ENCODE results near the gene PSMD13.
"Not testable (repeated sequence)": the region's sequence is repeated elsewhere in the genome, so short reads cannot be mapped to it uniquely, and the experiment has no call there.

DNA sequence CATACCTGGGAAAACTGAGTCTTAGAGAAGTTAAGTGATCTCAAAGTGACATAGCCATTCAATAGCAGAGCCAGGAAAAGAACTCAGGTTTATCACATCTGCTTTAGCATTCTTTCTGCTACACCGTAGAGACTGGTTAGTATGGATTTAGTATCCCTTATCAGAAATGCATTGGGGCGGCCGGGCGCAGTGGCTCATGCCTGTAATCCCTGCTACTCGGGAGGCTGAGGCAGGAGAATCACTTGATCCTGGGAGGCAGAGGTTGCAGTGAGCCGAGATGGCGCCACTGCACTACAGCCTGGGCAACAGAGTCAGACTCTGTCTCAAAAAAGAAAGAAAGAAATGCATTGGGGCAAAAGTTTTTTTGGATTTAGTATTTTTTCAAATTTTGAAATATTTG, 1.6 kb downstream of the PSMD13 start:
- not testable (repeated sequence) for TF ChIP-seq MZF1 (CRISPR knock-in tag; IDR thresholded peaks at IDR 0.05; ENCODE audit: borderline replicate concordance); JUND (CRISPR knock-in tag; IDR thresholded peaks at IDR 0.05); ZNF274 (CRISPR knock-in tag; IDR thresholded peaks at IDR 0.05); NFKB2 (CRISPR knock-in tag; IDR thresholded peaks at IDR 0.05; ENCODE audit: borderline replicate concordance); GABPA (IDR thresholded peaks at IDR 0.05; ENCODE audit: low read depth, low read length); GABPA (CRISPR knock-in tag; IDR thresholded peaks at IDR 0.05; ENCODE audit: low read depth); ZFX (CRISPR knock-in tag; IDR thresholded peaks at IDR 0.05; ENCODE audit: low read depth); ATF3 (CRISPR knock-in tag; IDR thresholded peaks at IDR 0.05); MYPOP (CRISPR knock-in tag; IDR thresholded peaks at IDR 0.05); HHEX (CRISPR knock-in tag; IDR thresholded peaks at IDR 0.05); ATF1 (CRISPR knock-in tag; IDR thresholded peaks at IDR 0.05)
- TF ChIP-seq, protein P1, sequence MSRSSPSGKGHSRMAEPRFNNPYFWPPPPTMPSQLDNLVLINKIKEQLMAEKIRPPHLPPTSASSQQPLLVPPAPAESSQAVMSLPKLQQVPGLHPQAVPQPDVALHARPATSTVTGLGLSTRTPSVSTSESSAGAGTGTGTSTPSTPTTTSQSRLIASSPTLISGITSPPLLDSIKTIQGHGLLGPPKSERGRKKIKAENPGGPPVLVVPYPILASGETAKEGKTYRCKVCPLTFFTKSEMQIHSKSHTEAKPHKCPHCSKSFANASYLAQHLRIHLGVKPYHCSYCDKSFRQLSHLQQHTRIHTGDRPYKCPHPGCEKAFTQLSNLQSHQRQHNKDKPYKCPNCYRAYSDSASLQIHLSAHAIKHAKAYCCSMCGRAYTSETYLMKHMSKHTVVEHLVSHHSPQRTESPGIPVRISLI (CRISPR knock-in tag; IDR thresholded peaks at IDR 0.05; ENCODE audit: borderline replicate concordance), result not testable (repeated sequence)

All from HepG2 (cell line).